Loucy (cell line): Measurements from ENCODE around the gene TRIP13.

Experiments used
- H2AFZ ChIP-seq: fragments of 200-600 bp; sonication (generic); 2 replicates; pipeline ENCODE4 v1.6.0; 2016; ENCODE audit warnings: antibody characterized with exemption, mild to moderate bottlenecking, low read length, moderate library complexity
- H3F3A ChIP-seq: fragments of 200-600 bp; 2 replicates; pipeline ENCODE4 v1.6.0; 2016; ENCODE audit warnings: antibody characterized with exemption, low read depth, mild to moderate bottlenecking
- H3K27me3 ChIP-seq: fragments of 200-600 bp; sonication (generic); 2 replicates; pipeline ENCODE4 v1.6.1; 2014; ENCODE audit warnings: low read length, mild to moderate bottlenecking; ENCODE audit not compliant: insufficient read depth, poor library complexity, severe bottlenecking
- H3K36me3 ChIP-seq: fragments of 200-600 bp; sonication (generic); 2 replicates; pipeline ENCODE4 v1.6.1; 2016; ENCODE audit warnings: low read length; ENCODE audit not compliant: insufficient read depth
- H3K4me1 ChIP-seq: fragments of 200-600 bp; sonication (generic); 2 replicates; pipeline ENCODE4 v1.5.1; 2014; ENCODE audit warnings: low read length, mild to moderate bottlenecking; ENCODE audit not compliant: insufficient read depth, poor library complexity, severe bottlenecking
- H3K4me2 ChIP-seq: fragments of 200-600 bp; sonication (generic); 2 replicates; pipeline ENCODE4 v1.6.0; 2014; ENCODE audit warnings: antibody characterized with exemption, low read length, low read depth, mild to moderate bottlenecking; ENCODE audit not compliant: poor library complexity, severe bottlenecking
- H3K4me3 ChIP-seq: fragments of 200-600 bp; sonication (generic); 2 replicates; pipeline ENCODE4 v1.5.1; 2014; ENCODE audit warnings: low read length, mild to moderate bottlenecking, mixed read lengths; ENCODE audit not compliant: poor library complexity, severe bottlenecking
- H3K79me2 ChIP-seq: fragments of 200-600 bp; sonication (generic); 2 replicates; pipeline ENCODE4 v1.6.1; 2014; ENCODE audit warnings: low read length; ENCODE audit not compliant: insufficient read depth
- H3K9ac ChIP-seq: fragments of 200-600 bp; sonication (generic); 2 replicates; pipeline ENCODE4 v1.6.0; 2014; ENCODE audit warnings: mild to moderate bottlenecking, low read depth, low read length, moderate library complexity; ENCODE audit not compliant: poor library complexity, severe bottlenecking
- H3K9me2 ChIP-seq: fragments of 200-600 bp; sonication (generic); replicated peaks from 2 replicates; pipeline ENCODE4 v1.6.1; 2016; ENCODE audit warnings: low read depth, low read length, mixed read lengths
- H3K9me3 ChIP-seq: fragments of 200-600 bp; sonication (generic); 2 replicates; pipeline ENCODE4 v1.6.1; 2014; ENCODE audit warnings: mild to moderate bottlenecking, antibody characterized with exemption, low read length, low read depth; ENCODE audit not compliant: insufficient read depth
- H4K20me1 ChIP-seq: fragments of 200-600 bp; sonication (generic); 2 replicates; pipeline ENCODE4 v1.6.0; 2014; ENCODE audit warnings: antibody characterized with exemption, low read length, mild to moderate bottlenecking; ENCODE audit not compliant: insufficient read depth, poor library complexity, severe bottlenecking
- EZH2phosphoT487 ChIP-seq: fragments of 200-600 bp; IDR thresholded peaks from 2 replicates; pipeline ENCODE4 v1.6.1; 2018; ENCODE audit warnings: antibody characterized with exemption, mild to moderate bottlenecking, moderate library complexity, borderline replicate concordance
- TF ChIP-seq, protein P1 (sequence below): fragments of 200-600 bp; sonication (generic); conservative IDR thresholded peaks from 2 replicates; pipeline ENCODE4 v1.5.1; 2014; ENCODE audit warnings: mild to moderate bottlenecking, antibody characterized with exemption, low read length

TRIP13 gene

DNA sequence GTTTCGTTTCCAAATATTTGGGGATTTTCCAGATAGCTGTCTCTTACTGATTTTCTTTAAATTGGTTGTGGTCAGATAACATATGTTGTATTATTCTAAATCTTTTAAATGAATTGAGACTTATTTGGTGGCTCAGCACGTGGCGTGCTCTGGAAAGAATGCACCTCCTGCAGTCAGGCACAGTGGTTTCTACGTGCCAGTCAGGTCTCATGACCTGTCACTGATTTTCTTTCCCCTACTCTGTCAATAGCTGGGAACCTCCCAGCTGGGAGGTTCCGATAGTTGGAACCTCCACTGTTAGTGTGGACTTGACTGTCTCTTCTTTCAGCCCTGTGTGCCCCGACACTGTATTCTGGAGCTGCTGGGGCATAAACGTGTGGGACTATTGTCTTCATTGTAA lies 27.6 kb downstream of the TRIP13 start:
- no peak overlapping the region for H3K4me3 ChIP-seq
- no peak for TF ChIP-seq EZH2phosphoT487
- TF ChIP-seq, protein P1, sequence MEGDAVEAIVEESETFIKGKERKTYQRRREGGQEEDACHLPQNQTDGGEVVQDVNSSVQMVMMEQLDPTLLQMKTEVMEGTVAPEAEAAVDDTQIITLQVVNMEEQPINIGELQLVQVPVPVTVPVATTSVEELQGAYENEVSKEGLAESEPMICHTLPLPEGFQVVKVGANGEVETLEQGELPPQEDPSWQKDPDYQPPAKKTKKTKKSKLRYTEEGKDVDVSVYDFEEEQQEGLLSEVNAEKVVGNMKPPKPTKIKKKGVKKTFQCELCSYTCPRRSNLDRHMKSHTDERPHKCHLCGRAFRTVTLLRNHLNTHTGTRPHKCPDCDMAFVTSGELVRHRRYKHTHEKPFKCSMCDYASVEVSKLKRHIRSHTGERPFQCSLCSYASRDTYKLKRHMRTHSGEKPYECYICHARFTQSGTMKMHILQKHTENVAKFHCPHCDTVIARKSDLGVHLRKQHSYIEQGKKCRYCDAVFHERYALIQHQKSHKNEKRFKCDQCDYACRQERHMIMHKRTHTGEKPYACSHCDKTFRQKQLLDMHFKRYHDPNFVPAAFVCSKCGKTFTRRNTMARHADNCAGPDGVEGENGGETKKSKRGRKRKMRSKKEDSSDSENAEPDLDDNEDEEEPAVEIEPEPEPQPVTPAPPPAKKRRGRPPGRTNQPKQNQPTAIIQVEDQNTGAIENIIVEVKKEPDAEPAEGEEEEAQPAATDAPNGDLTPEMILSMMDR = no peak
- H3K36me3 ChIP-seq = peaks cover 14% of the 10 kb centered on the region; the same call in 1 of the 2 replicates

DNA sequence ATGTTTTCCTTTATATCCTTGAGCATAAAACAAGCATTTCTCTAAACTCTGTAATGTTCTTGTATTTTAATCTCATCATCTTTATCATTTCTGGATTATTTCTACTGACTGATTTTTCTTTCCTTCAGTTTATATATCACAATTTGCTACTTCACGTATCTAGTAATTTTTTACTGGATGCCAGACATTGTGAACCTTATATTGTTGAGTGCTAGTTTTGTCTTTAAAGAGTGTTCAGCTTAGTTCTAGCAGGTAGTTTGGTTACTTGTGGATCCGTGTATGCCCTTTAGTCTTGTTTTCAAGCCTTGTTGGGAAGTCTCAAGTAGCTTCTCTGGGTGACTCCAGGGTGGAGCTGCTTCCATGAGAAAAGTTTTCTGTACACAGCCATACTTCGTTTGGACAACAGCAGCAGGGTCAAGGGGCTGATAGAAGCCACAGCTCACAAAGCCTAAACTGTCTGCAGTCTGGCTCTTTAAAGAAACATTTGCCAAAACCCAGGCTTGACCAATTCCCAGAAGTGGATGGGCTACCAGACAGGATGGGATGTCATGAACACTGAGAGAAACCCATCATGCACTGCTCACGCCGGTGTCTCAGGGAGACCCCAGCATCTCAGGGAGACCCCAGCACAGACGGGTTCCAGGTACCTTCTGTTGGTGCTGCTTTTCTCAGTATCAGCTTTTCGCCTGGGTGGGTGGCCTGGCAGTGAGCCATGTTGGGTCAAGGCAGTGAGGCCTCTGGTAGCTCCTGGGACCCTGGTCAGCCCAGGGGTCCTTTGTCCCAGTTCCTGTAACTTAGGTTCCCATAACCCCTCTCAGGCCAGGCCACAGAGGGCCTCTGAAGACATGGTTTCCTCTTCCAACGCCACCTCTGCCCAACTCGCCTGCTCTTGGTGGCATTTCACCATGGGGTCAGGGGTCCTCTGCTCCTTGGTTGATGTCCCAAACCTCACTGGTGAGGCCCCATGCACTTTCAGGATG lies 29.1 kb downstream of the TRIP13 start:
- Histone ChIP-seq H3K9ac (no peak overlapping the region), H3K4me1 (peaks cover 5% of the 10 kb centered on the region), H3K9me3 (no peaks in the 10 kb centered on the region), H3K27me3 (no peaks in the 10 kb centered on the region), H3K36me3 (peaks cover 3% of the 10 kb centered on the region; the same call in 1 of the 2 replicates), H3K4me3 (no peak overlapping the region), H3F3A (no peaks in the 10 kb centered on the region), H3K9me2 (no peaks in the 10 kb centered on the region), H4K20me1 (no peaks in the 10 kb centered on the region), H2AFZ (no peak overlapping the region), H3K79me2 (no peaks in the 10 kb centered on the region), H3K4me2 (no peak overlapping the region)
- TF ChIP-seq, protein P1 = no peak
- TF ChIP-seq EZH2phosphoT487 = no peak

More for the DNA sequence above, 27.6 kb downstream of the TRIP13 start:
- no peaks in the 10 kb centered on the region for H3K9me2 ChIP-seq
- H4K20me1 ChIP-seq = no peaks in the 10 kb centered on the region
- H3K9me3 ChIP-seq = no peaks in the 10 kb centered on the region
- H3K79me2 ChIP-seq = no peaks in the 10 kb centered on the region
- H2AFZ ChIP-seq = no peak overlapping the region
- peaks cover 5% of the 10 kb centered on the region for H3K4me1 ChIP-seq
- no peak overlapping the region for H3K4me2 ChIP-seq
- H3K9ac ChIP-seq = no peak overlapping the region
- H3K27me3 ChIP-seq = no peaks in the 10 kb centered on the region
- no peaks in the 10 kb centered on the region for H3F3A ChIP-seq

DNA sequence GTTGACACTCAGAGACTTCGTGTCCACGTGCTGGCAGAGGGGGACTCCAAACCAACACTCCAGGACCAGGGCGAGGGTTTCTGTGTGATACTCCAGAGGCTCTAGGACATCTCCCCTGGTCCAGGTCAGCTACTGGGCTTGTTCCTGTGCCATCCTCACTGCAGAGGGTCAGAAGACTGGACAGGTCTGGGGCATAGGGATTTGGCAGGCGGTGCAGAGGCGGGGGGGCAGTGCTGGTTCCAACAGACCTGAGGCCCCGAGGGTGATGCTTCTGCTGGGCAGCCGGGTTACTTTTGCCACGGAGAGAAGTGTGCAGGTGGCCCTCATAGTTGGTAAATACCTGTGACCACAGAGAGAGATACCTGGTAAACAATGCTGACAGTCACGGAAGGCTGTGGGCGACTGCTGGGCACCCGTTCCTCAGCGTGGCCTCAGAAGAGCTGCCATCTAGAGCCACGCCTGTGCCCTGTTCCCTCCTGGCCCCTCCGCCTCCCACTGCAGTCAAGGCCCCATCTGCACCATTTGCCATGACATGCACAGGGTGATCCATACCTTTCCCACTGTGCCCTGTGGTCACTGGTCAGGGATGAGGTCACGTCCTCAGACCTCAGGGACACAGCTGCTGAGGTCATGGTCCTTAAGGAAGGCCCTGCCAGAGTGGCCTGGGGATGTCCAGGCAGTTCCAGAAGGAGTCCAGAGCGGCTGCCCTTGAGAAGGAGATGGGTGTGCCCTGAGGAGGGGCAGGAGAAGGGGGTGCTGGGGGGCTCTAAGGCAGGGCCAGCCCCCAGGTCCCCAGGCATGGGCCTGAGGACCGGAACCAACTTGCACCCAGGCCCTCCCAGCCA lies 30.0 kb downstream of the TRIP13 start:
- Histone ChIP-seq H3K9ac (no peak overlapping the region), H3K4me2 (no peak overlapping the region), H3K27me3 (no peaks in the 10 kb centered on the region), H3K79me2 (no peaks in the 10 kb centered on the region), H3K9me2 (no peaks in the 10 kb centered on the region), H3K9me3 (no peaks in the 10 kb centered on the region), H3K4me1 (peaks cover 5% of the 10 kb centered on the region), H4K20me1 (no peaks in the 10 kb centered on the region), H2AFZ (no peak overlapping the region), H3F3A (no peaks in the 10 kb centered on the region), H3K4me3 (no peak overlapping the region), H3K36me3 (no peaks in the 10 kb centered on the region)
- no peak for TF ChIP-seq EZH2phosphoT487
- TF ChIP-seq, protein P1 = no peak
